Measurements from ENCODE around the gene C19orf85.

The C19orf85 gene

GRCh38 chr19:55489711-55490477, 25.3 kb upstream of the C19orf85 start:
- DNase-seq = no peak

GRCh38 chr19:55488986-55489710, 24.6 kb upstream of the C19orf85 start:
- no peak for DNase-seq

GRCh38 chr19:55487924-55488687, 23.6 kb upstream of the C19orf85 start, which contains the start of gene SSC5D:
TSS of gene SSC5D (plus strand) at chr19:55488436. CDS start at chr19:55488590, 154 bp downstream.
- DNase-seq = peak in 6 of 14 donors; percentile 14 to 38 (median 26)

- DNase-seq = peak in 4 of 14 donors; percentile 15 to 64 (median 36)
Measured at GRCh38 chr19:55486971-55487923, 22.7 kb upstream of the C19orf85 start.

- peak in 1 of 14 donors; percentile 46 for DNase-seq
Measured at GRCh38 chr19:55486043-55486970, 21.8 kb upstream of the C19orf85 start.

- no peak for DNase-seq
Measured at GRCh38 chr19:55485439-55486011, 21.0 kb upstream of the C19orf85 start.

- DNase-seq = peak in 10 of 14 donors; percentile 25 to 57 (median 46)
Measured at GRCh38 chr19:55484593-55485438, 20.3 kb upstream of the C19orf85 start, which contains the start of gene NAT14. TSS of gene NAT14 (plus strand) at chr19:55485188. CDS start at chr19:55485709, 521 bp downstream.

GRCh38 chr19:55483706-55484592, 19.4 kb upstream of the C19orf85 start:
- DNase-seq = no peak

GRCh38 chr19:55482967-55483705, 18.6 kb upstream of the C19orf85 start:
- no peak for DNase-seq

- no peak for DNase-seq
Measured at GRCh38 chr19:55482156-55482961, 17.8 kb upstream of the C19orf85 start.

GRCh38 chr19:55481794-55482155, 17.2 kb upstream of the C19orf85 start:
- no peak for DNase-seq

GRCh38 chr19:55481148-55481793, 16.7 kb upstream of the C19orf85 start:
- no peak for DNase-seq

GRCh38 chr19:55479451-55480230, 15.1 kb upstream of the C19orf85 start:
- no peak for DNase-seq

GRCh38 chr19:55479045-55479444, 14.5 kb upstream of the C19orf85 start:
- no peak for DNase-seq

- DNase-seq = no peak
Measured at GRCh38 chr19:55478364-55478763, 13.8 kb upstream of the C19orf85 start.
